BJ (cell line): ENCODE data around the gene EHMT2. TPM values are rescaled to one million over a fixed set of nuclear protein-coding genes. Genes with fewer than 3 reads are reported as not detected.

ENCODE experiments used
- CTCF ChIA-PET: fragments of 350-600 bp; formaldehyde crosslinking; extraction: SDS; loops from one replicate; lab custom pipeline; 2021; ENCODE audit warnings: antibody characterized with exemption, inconsistent platforms; lab: Yijun Ruan, JAX
- POLR2A ChIA-PET: fragments of 300-600 bp; sonication (Branson Sonifier 250); formaldehyde crosslinking; extraction: SDS; loops from one replicate; lab custom pipeline; 2021; ENCODE audit warnings: antibody characterized with exemption; lab: Charles Lee
- DNase-seq: peaks from one replicate; pipeline ENCODE4 v3.0.0-alpha.2; 2011; ENCODE audit warnings: low read depth
- H3K27me3 ChIP-seq: 2 replicates; pipeline ENCODE4 v1.6.0; 2011; ENCODE audit warnings: low read length; ENCODE audit not compliant: control insufficient read depth, insufficient read depth
- H3K36me3 ChIP-seq: 2 replicates; pipeline ENCODE4 v1.5.1; 2011; ENCODE audit warnings: low read length; ENCODE audit not compliant: control insufficient read depth, insufficient read depth
- H3K4me3 ChIP-seq: 2 replicates; pipeline ENCODE4 v1.5.1; 2011; ENCODE audit warnings: low read depth, mild to moderate bottlenecking, control low read depth, low read length
- polyA minus RNA-seq: library from RNA; depleted of rRNA, polyadenylated mRNA; stranded (reverse); fragments of >200 nt; gene quantifications from 2 replicates; pipeline ENCODE4 v1.2.3, GENCODE V29; 2011; rRNA and poly(A)+ RNA removed
- polyA plus RNA-seq: library from polyadenylated mRNA; depleted of rRNA; stranded (reverse); fragments of >200 nt; gene quantifications from 2 replicates; pipeline ENCODE4 v1.2.3, GENCODE V29; 2011; rRNA removed
- TF ChIP-seq, protein P1 (sequence below): IDR thresholded peaks from 2 replicates; pipeline ENCODE4 v1.5.1; 2011; ENCODE audit warnings: low read depth, mild to moderate bottlenecking, control low read depth, inconsistent platforms, low read length, moderate library complexity; ENCODE audit not compliant: insufficient read depth

The EHMT2 gene
- polyA plus RNA-seq: 19.3 and 32.8 TPM in 2 replicates
- 32.3 and 34.6 TPM in 2 replicates for polyA minus RNA-seq

DNA sequence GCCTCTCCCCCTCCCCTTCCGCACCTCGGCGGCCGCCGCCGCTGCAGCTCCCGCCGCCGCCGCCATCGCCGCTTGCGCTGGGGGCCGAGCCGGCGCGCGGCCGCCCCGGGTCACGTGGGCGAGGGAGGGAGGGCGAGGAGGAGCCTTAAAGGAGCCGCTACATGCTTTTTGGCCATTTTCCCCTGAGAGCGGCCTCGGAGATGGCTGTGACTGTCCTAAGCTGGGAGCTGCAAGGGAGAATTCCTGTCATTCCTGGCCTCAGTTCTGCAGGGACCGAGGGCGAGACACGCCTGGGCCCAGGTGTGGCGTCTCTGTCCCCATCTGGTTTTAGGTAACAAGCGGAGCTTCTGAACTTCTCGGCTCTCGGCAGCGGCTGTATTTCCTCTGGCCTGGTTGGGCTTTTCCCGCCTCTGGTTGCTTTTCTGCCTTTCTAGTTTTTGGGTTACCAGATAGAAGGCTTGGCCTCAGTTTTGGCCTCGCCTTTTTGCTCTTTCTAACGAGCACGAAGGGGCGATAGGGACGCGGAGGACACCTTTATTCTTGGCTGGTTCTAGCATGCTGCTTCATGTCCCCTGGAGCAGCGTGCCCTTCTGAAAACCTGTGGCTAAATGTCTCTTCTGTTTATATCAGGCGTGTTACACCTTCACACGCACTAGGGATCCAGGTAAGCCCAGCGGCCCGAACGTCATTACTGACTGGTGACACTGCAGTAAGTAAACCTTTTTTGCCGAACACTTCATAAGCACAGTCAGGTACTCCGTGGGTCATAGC, at the start of gene EHMT2:
EHMT2 (minus strand) TSS at position 87 of the 771 bp plus-strand sequence; CDS start at position 66, 21 bp downstream.
- peak within 1 kb of the TSS; percentile 72 for H3K4me3 ChIP-seq
- TF ChIP-seq, protein P1, sequence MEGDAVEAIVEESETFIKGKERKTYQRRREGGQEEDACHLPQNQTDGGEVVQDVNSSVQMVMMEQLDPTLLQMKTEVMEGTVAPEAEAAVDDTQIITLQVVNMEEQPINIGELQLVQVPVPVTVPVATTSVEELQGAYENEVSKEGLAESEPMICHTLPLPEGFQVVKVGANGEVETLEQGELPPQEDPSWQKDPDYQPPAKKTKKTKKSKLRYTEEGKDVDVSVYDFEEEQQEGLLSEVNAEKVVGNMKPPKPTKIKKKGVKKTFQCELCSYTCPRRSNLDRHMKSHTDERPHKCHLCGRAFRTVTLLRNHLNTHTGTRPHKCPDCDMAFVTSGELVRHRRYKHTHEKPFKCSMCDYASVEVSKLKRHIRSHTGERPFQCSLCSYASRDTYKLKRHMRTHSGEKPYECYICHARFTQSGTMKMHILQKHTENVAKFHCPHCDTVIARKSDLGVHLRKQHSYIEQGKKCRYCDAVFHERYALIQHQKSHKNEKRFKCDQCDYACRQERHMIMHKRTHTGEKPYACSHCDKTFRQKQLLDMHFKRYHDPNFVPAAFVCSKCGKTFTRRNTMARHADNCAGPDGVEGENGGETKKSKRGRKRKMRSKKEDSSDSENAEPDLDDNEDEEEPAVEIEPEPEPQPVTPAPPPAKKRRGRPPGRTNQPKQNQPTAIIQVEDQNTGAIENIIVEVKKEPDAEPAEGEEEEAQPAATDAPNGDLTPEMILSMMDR: no peak
- CTCF ChIA-PET: interaction anchor here (0.7 to 2.1 kb wide), 7 partner anchors 8 to 216 kb away, joined by 3 to 11 read pairs (median 4); partner anchors contain the start of gene LY6G5C
- DNase-seq: no peak
- POLR2A ChIA-PET: interaction anchor here (0.6 kb wide), 1 partner anchor 239 kb away, joined by 10 read pairs; no protein-coding TSS in a partner anchor
- H3K27me3 ChIP-seq: no peaks in the 10 kb centered on the region
- no peaks in the 10 kb centered on the region; the same call in none of the 2 replicates for H3K36me3 ChIP-seq

DNA sequence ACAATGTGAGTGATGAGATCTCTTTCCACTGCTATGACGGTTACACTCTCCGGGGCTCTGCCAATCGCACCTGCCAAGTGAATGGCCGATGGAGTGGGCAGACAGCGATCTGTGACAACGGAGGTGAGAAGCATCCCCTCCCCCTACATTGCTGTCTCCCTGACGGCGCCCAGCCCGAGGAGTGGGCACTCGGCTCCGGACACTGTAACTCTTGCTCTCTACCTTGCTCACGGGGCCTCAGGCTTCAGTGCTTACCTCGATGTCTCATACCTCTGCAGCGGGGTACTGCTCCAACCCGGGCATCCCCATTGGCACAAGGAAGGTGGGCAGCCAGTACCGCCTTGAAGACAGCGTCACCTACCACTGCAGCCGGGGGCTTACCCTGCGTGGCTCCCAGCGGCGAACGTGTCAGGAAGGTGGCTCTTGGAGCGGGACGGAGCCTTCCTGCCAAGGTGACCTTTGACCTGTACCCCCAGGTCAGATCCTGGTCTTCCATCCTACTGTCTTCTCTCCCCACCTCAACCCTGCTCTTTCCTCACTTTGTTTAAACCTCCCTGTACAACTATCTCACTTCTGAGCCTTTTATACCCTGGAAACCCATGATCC, 49.7 kb upstream of the EHMT2 start:
- ChIA-PET POLR2A (no interaction called here), CTCF (no interaction called here)
- TF ChIP-seq, protein P1: no peak
- peaks cover 8% of the 10 kb centered on the region for H3K36me3 ChIP-seq
- H3K27me3 ChIP-seq: peaks cover 1% of the 10 kb centered on the region
- DNase-seq: no peak
- no peak overlapping the region for H3K4me3 ChIP-seq

DNA sequence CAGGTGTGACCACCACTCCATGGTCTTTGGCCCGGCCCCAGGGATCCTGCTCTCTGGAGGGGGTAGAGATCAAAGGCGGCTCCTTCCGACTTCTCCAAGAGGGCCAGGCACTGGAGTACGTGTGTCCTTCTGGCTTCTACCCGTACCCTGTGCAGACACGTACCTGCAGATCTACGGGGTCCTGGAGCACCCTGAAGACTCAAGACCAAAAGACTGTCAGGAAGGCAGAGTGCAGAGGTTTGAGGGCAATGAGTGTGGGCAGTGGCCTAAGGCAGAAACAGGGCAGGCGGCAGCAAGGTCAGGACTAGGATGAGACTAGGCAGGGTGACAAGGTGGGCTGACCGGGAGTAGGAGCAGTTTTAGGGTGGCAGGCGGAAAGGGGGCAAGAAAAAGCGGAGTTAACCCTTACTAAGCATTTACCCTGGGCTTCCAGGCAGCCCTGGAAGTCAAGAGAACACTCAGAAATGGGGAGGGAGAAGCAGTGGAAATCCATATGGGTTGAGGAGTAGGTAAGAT, 48.9 kb upstream of the EHMT2 start:
- TF ChIP-seq, protein P1: no peak
- Histone ChIP-seq H3K4me3 (no peak overlapping the region), H3K36me3 (peaks cover 3% of the 10 kb centered on the region), H3K27me3 (peaks cover 1% of the 10 kb centered on the region)
- no peak for DNase-seq
- POLR2A ChIA-PET: no interaction called here
- CTCF ChIA-PET: interaction anchor here (1.6 kb wide), 1 partner anchor 57 kb away, joined by 6 read pairs; no protein-coding TSS in a partner anchor

DNA sequence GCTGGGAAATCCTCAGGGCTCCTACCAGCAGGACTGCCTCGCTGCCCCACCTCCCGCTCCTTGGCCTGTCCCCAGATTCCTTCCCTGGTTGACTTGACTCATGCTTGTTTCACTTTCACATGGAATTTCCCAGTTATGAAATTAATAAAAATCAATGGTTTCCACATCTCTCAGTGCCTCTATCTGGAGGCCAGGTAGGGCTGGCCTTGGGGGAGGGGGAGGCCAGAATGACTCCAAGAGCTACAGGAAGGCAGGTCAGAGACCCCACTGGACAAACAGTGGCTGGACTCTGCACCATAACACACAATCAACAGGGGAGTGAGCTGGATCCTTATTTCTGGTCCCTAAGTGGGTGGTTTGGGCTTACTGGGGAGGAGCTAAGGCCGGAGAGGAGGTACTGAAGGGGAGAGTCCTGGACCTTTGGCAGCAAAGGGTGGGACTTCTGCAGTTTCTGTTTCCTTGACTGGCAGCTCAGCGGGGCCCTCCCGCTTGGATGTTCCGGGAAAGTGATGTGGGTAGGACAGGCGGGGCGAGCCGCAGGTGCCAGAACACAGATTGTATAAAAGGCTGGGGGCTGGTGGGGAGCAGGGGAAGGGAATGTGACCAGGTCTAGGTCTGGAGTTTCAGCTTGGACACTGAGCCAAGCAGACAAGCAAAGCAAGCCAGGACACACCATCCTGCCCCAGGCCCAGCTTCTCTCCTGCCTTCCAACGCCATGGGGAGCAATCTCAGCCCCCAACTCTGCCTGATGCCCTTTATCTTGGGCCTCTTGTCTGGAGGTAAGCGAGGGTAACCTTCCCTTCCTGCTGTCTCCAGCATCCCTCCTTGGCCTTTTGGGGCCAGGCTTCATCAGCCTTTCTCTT, 48.2 kb upstream of the EHMT2 start, which contains the start of gene CFB:
CFB (plus strand) TSS at position 589 of the 863 bp plus-strand sequence; CDS start at position 716, 127 bp downstream.
- no peak for DNase-seq
- H3K27me3 ChIP-seq: peaks cover 1% of the 10 kb centered on the region
- CTCF ChIA-PET: interaction anchor here (1.6 kb wide), 1 partner anchor 57 kb away, joined by 6 read pairs; no protein-coding TSS in a partner anchor
- no peak within 1 kb of the TSS for H3K4me3 ChIP-seq
- H3K36me3 ChIP-seq: no peaks in the 10 kb centered on the region
- POLR2A ChIA-PET: no interaction called here
- TF ChIP-seq, protein P1: no peak
